Measurements from ENCODE around the gene CYSRT1. TPM values are rescaled to one million over a fixed set of nuclear protein-coding genes. Genes with fewer than 3 reads are reported as not detected.

CYSRT1 gene
- total RNA-seq, 2 experiments from 2014 or later, result 0.34 TPM; not detected in 1

DNA sequence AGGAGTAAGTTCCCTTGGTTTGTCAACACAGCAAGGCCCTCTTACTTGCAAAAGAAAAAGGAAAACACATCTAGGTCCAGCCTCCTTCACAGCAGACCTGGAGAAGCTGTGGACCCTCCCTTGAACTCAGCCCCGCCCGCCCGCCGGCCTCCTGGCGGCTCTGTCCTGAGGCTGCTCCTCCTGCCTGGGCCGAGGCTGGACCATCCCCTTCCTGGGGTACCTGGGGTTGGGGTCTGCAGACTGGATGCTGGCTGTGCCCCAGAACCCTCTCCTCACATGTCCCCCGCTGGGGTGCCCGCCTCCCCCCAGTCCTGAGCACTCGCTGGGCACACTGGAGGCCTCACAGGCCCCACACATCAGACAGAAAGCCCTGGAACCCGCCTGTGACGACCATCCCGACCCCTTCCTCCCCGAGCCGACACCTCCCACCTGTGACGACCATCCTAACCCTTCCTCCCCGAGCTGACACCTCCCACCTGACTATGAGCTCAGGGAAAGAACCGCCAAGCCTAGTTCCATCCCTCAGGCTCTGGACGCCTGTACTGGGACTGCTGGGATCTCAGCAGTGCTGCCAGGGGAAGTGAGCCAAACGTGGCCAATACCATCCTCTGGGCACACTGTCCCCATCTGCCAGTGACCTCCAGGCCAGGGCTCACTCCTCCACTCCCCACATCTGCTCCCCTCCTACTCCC lies 45.9 kb upstream of the CYSRT1 start:
- POLR2A ChIA-PET, result interaction anchor here (0.9 to 1.1 kb wide), 3 partner anchors 8 to 30 kb away, joined by 3 to 4 read pairs (median 3); no protein-coding TSS in a partner anchor
- Mint-ChIP-seq H3K4me1 (ENCODE audit: low read depth) (peaks cover 1% of the 10 kb centered on the region), H3K27ac (no peak overlapping the region), H3K4me3 (no peak overlapping the region), H3K27me3 (no peaks in the 10 kb centered on the region), H3K9me3 (no peaks in the 10 kb centered on the region), H3K36me3 (ENCODE audit: low read depth) (peaks cover 4% of the 10 kb centered on the region)
- CTCF ChIA-PET, result interaction anchor here (0.9 to 1.4 kb wide), 2 partner anchors 17 to 57 kb away, joined by 3 to 4 read pairs; no protein-coding TSS in a partner anchor
- ATAC-seq (no peak), DNase-seq (no peak)
- TF ChIP-seq, protein P1, sequence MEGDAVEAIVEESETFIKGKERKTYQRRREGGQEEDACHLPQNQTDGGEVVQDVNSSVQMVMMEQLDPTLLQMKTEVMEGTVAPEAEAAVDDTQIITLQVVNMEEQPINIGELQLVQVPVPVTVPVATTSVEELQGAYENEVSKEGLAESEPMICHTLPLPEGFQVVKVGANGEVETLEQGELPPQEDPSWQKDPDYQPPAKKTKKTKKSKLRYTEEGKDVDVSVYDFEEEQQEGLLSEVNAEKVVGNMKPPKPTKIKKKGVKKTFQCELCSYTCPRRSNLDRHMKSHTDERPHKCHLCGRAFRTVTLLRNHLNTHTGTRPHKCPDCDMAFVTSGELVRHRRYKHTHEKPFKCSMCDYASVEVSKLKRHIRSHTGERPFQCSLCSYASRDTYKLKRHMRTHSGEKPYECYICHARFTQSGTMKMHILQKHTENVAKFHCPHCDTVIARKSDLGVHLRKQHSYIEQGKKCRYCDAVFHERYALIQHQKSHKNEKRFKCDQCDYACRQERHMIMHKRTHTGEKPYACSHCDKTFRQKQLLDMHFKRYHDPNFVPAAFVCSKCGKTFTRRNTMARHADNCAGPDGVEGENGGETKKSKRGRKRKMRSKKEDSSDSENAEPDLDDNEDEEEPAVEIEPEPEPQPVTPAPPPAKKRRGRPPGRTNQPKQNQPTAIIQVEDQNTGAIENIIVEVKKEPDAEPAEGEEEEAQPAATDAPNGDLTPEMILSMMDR (IDR thresholded peaks at IDR 0.05), result no peak
- intact Hi-C loops (cut with micrococcal nuclease), result loop anchor here (10.0 kb wide), 1 partner anchor 54 kb away; no protein-coding TSS in a partner anchor

DNA sequence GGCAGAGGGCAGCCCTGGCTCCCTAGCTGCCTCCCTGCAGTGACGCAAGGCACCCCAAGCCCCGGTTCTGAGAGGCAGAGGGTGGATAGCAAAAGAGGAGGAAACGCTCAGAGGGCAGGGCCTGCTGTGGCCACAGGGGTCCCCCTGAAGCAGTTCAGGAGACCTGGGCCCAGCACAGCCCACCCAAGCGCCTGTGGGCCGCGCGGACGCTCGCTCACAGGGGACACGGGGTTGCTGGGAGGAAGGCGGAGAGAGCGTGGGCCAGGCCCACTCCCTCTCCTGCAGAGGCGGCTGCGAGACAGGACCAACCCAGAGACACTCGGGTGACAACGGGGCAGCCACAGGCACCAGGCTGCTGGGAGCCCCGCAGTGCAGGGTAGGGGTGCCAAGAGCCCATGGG lies 45.2 kb upstream of the CYSRT1 start:
- ATAC-seq, result no peak
- intact Hi-C loops (cut with micrococcal nuclease), result loop anchor here (10.0 kb wide), 1 partner anchor 55 kb away; no protein-coding TSS in a partner anchor
- CTCF ChIA-PET, result interaction anchor here (0.9 to 1.4 kb wide), 2 partner anchors 18 to 57 kb away, joined by 3 to 4 read pairs; no protein-coding TSS in a partner anchor
- Mint-ChIP-seq H3K27me3 (no peaks in the 10 kb centered on the region), H3K36me3 (ENCODE audit: low read depth) (peaks cover 4% of the 10 kb centered on the region), H3K9me3 (no peaks in the 10 kb centered on the region), H3K4me1 (ENCODE audit: low read depth) (no peaks in the 10 kb centered on the region), H3K27ac (no peak overlapping the region), H3K4me3 (no peak overlapping the region)
- TF ChIP-seq, protein P1 (IDR thresholded peaks at IDR 0.05), result no peak
- DNase-seq, result no peak
- POLR2A ChIA-PET, result interaction anchor here (0.8 to 1.1 kb wide), 2 partner anchors 13 to 30 kb away, joined by 3 to 4 read pairs; no protein-coding TSS in a partner anchor

- CTCF ChIA-PET, result no interaction called here
- peaks cover 2% of the 10 kb centered on the region for H3K4me1 Mint-ChIP-seq (ENCODE audit: low read depth)
- no peaks in the 10 kb centered on the region for H3K27me3 Mint-ChIP-seq
- no peak for ATAC-seq
- no peak overlapping the region for H3K4me3 Mint-ChIP-seq
- TF ChIP-seq, protein P1 (IDR thresholded peaks at IDR 0.05), result no peak
- DNase-seq, result no peak
- intact Hi-C loops (cut with micrococcal nuclease), result no loop called here
- H3K9me3 Mint-ChIP-seq, result no peaks in the 10 kb centered on the region
- POLR2A ChIA-PET, result interaction anchor here (0.7 to 1.5 kb wide), 6 partner anchors 10 to 94 kb away, joined by 3 to 7 read pairs (median 4); partner anchors contain the start of genes CYSRT1, LRRC26, MAN1B1 and TMEM210
- H3K36me3 Mint-ChIP-seq (ENCODE audit: low read depth), result peaks cover 4% of the 10 kb centered on the region
- H3K27ac Mint-ChIP-seq, result no peak overlapping the region
Measured at GRCh38 chr9:137180491-137180890, 44.5 kb upstream of the CYSRT1 start.

- no peak for ATAC-seq
- intact Hi-C loops (cut with micrococcal nuclease), result no loop called here
- POLR2A ChIA-PET, result interaction anchor here (0.8 to 1.5 kb wide), 2 partner anchors 11 to 13 kb away, joined by 4 to 7 read pairs; partner anchors contain the start of genes LRRC26 and TMEM210
- TF ChIP-seq, protein P1 (IDR thresholded peaks at IDR 0.05), result no peak
- Mint-ChIP-seq H3K9me3 (no peaks in the 10 kb centered on the region), H3K4me1 (ENCODE audit: low read depth) (peaks cover 8% of the 10 kb centered on the region), H3K36me3 (ENCODE audit: low read depth) (peaks cover 4% of the 10 kb centered on the region), H3K27me3 (no peaks in the 10 kb centered on the region), H3K27ac (no peak overlapping the region), H3K4me3 (no peak overlapping the region)
- CTCF ChIA-PET, result no interaction called here
- no peak for DNase-seq
Measured at GRCh38 chr9:137181680-137182079, 43.3 kb upstream of the CYSRT1 start.

DNA sequence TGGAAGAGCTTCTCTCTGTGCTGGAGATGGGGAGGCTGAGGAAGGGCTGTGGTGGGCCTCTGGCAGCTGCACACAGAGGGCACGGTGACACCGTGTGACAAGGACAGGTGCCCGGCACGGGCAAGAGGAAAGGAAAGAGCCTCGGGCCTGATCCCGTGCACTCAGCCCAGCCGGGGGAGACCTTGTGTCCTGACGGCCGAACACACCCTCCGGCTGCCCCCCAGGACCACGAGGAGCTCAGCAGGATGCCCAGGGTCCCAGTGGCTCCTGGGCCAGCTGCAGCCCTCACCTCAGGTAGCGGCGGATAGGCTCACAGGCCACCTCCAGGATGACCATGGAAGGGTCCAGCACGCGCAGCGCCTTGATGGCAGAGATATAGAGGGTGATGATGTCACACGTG lies 42.1 kb upstream of the CYSRT1 start:
- TF ChIP-seq, protein P1 (IDR thresholded peaks at IDR 0.05), result no peak
- Mint-ChIP-seq H3K4me1 (ENCODE audit: low read depth) (peaks cover 17% of the 10 kb centered on the region), H3K4me3 (no peak overlapping the region), H3K27me3 (no peaks in the 10 kb centered on the region), H3K9me3 (no peaks in the 10 kb centered on the region), H3K27ac (no peak overlapping the region), H3K36me3 (ENCODE audit: low read depth) (peaks cover 6% of the 10 kb centered on the region)
- intact Hi-C loops (cut with micrococcal nuclease), result no loop called here
- ATAC-seq (no peak), DNase-seq (no peak)
- POLR2A ChIA-PET, result no interaction called here
- CTCF ChIA-PET, result no interaction called here
